Medulla oblongata (tissue), 1 donor: ENCODE data around the gene TEF.

Experiments
- DNase-seq: peaks from one replicate; pipeline ENCODE4 v3.0.0-alpha.2; 2015; ENCODE audit errors: extremely low spot score

TEF gene, protein sequence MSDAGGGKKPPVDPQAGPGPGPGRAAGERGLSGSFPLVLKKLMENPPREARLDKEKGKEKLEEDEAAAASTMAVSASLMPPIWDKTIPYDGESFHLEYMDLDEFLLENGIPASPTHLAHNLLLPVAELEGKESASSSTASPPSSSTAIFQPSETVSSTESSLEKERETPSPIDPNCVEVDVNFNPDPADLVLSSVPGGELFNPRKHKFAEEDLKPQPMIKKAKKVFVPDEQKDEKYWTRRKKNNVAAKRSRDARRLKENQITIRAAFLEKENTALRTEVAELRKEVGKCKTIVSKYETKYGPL

GRCh38 chr22:41381329-41382097 is at the start of gene TEF:
Gene TEF (plus strand): TSS chr22:41381942. CDS start chr22:41382045, 103 bp downstream.
- DNase-seq, result peak; percentile 99

- DNase-seq, result no peak
These were observed 49.4 kb upstream of the TEF start for GRCh38 chr22:41332217-41332939.

- DNase-seq, result no peak
These were observed 47.9 kb upstream of the TEF start for GRCh38 chr22:41333806-41334205.

DNA sequence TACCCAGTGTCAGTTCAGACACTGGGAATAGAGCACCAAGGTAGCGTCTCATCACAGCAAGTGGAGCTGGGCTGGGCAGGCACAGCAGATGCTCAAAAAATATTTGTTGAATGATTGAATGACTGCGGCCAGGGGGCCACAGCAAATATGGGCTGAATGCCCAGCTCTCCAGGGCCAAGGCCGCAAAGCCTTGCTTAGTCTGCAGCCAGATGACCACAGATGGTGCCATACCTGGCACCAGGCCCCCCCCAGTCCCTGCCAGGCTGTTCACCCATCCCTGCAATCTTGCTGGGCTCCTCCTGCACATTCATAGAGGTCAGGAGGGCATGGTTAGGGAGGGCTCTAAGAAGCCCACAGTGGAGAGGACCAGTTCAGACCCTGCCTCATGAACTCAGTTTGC is 47.5 kb upstream of the TEF start:
- DNase-seq, result no peak

GRCh38 chr22:41334951-41335635 is 46.6 kb upstream of the TEF start:
- no peak for DNase-seq

DNA sequence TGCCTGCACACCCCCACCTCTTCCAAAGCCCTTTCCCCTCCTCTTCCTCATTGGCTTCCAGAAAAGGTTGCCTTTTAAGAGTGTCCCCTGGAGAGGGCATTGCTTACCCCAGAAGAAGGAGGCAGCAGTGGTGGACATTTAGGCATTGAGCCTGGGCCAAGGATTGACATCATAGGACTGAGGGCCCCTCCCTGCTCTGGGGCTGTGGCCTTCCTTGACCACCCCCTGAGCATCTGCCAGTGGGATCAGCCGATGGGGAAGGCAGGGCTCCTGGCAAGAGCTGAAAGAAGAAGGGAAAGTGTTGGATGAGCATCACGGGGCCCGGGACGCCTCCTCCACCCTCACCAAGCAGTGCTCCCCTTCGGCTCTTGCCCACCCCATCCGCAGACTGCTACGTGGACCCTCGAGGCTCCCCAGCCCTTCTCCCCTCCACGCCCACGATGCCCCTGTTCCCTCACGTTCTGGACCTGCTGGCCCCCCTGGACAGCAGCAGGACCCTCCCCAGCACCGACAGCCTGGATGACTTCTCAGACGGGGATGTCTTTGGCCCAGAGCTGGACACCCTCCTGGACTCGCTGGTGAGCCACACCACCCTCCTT is 43.0 kb upstream of the TEF start:
- DNase-seq, result no peak

DNA sequence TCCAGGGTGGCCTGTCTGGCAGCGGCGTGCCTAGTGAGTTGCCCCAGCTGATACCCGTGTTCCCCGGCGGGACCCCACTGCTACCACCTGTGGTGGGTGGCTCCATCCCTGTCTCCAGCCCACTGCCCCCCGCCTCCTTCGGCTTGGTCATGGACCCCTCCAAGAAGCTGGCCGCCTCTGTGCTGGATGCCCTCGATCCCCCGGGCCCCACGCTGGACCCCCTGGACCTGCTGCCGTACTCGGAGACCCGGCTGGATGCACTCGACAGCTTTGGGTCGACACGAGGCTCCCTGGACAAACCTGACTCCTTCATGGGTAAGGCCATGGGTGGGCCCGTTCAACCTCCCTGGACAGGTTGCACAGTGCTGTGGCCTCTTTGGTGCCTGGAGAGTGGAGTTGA is 41.9 kb upstream of the TEF start:
- DNase-seq, result no peak

- no peak for DNase-seq
These were observed 41.4 kb upstream of the TEF start for GRCh38 chr22:41340357-41340756.

GRCh38 chr22:41341012-41341411 is 40.7 kb upstream of the TEF start:
- DNase-seq, result no peak

GRCh38 chr22:41341990-41342389 is 39.8 kb upstream of the TEF start:
- no peak for DNase-seq

DNA sequence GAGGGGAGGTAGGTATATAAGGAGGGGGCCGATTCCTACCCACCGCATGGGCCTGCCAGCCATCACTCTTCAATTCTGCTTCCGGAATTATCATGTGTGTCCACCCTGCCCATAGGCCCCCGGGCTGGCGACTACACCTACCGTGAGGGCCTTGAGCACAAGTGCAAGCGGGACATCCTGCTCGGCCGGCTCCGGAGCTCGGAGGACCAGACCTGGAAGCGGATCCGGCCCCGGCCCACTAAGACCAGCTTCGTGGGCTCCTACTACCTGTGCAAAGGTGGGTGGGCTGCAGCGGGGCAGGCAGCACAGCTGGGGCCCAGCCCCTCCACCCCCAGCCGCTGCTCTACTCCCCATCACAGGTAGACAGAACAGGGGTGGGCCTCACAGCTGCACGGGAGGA is 38.4 kb upstream of the TEF start:
- DNase-seq, result no peak

- DNase-seq, result peak; percentile 38
These were observed 38.0 kb upstream of the TEF start for GRCh38 chr22:41343717-41344116.

GRCh38 chr22:41344189-41344788 is 37.5 kb upstream of the TEF start:
- no peak for DNase-seq

DNA sequence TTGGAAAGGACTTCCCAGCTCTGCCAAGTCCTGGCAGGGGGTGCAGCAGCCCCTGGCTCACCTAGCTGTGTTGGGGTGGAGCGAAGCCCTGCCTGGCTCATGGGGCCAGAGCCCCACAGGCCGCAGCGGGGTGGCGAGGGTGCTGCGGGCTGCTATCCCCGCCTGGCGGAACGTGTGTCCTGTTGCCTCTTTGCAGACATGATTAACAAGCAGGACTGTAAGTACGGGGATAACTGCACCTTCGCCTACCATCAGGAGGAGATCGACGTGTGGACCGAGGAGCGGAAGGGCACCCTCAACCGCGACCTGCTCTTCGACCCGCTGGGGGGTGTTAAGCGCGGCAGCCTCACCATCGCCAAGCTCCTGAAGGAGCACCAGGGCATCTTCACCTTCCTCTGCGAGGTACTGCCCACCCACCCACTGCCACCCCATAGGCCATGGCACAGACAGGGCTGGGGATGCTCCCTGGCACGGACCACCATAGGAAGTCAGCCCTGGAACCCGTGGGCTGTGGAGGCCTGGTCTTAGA is 35.9 kb upstream of the TEF start:
- DNase-seq, result no peak

DNA sequence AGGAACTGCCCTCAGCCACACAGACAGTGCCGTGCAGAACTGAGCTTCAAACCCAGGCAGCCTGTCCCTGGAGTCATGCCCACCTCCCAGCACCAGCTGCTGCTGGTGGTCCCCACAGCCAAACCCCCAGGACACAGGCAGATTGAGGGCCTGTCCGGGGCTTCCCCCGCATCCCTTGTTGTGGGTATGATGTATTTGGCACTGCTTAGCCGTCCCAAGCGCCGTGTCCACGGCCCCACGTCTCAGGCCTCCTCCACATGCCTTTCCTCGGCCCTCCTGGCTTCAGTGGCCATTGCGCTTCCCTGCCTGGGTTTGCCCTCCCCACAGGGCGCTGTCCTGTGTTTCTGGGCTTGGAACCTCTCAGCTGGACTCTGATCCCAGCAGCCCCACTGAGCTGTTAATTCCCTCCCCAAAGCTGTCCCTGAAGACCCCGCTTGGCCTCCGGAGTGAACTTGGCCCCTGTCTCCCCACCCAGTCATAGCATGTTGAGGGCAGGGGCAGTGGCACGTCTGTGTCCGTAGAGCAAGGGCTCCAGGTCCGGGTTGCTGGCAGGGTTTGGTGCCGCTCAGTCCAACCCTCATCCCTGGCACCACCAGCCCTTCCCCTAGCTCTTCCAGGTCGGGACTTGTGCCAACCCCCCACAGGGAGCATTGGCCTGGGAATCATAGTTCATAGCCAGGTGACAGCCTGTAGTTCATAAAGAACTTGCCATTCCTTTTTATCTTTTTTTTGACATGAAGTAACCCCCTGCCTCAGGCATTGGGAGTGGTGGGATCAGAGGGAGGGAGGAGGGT is 34.5 kb upstream of the TEF start:
- DNase-seq, result peak; percentile 36

- DNase-seq, result no peak
These were observed 32.7 kb upstream of the TEF start for GRCh38 chr22:41348964-41349484.

GRCh38 chr22:41350087-41350486 is 31.7 kb upstream of the TEF start:
- DNase-seq, result no peak

GRCh38 chr22:41351011-41351410 is 30.7 kb upstream of the TEF start:
- DNase-seq, result no peak

GRCh38 chr22:41352058-41352457 is 29.7 kb upstream of the TEF start:
- no peak for DNase-seq
